HCT116 (cell line): Measurements from ENCODE around the gene SFXN2. TPM values are rescaled to one million over a fixed set of nuclear protein-coding genes. Genes with fewer than 3 reads are reported as not detected.

ENCODE experiments used
- ATAC-seq: fragments of 200-7000 bp; cut with Tn5 transposase; 2 replicates; pipeline ENCODE4 v1.9.1; 2020; ENCODE audit warnings: mild to moderate bottlenecking, moderate library complexity
- BruUV-seq: library from RNA; stranded (reverse); fragments of 400-500 nt; replicated peaks from 2 replicates; lab custom pipeline; 2021; lab: Mats Ljungman, UMichigan
- CTCF ChIA-PET: fragments of 300-600 bp; sonication (Branson Sonifier 250); formaldehyde crosslinking; loops from one replicate; lab custom pipeline; 2021; ENCODE audit warnings: antibody characterized with exemption; lab: Charles Lee
- POLR2A ChIA-PET: fragments of 300-600, 350-600 bp; sonication (Branson Sonifier 250); formaldehyde crosslinking; loops from one replicate; lab custom pipeline; 2021; ENCODE audit warnings: antibody characterized with exemption; lab: Charles Lee
- RAD21 ChIA-PET, 2 experiments: fragments of 300-600 bp; sonication (Branson Sonifier 250); formaldehyde crosslinking; loops; one replicate each; lab custom pipeline; 2023; ENCODE audit warnings: low total read pairs in 2 of 2; ENCODE audit not compliant: uncharacterized antibody in 2 of 2, unreplicated experiment in 2 of 2, low non-redundant PET in 1 of 2; lab: Charles Lee
- DNase-seq: peaks from one replicate; pipeline ENCODE4 v3.0.0-alpha.2; 2010; ENCODE audit warnings: low read depth, low spot score
- H2AFZ ChIP-seq: fragments of 200-600 bp; shearing (Covaris generic), sonication (generic); 2 replicates; pipeline ENCODE4 v1.6.1; 2017; ENCODE audit warnings: low read depth, mixed run types, mixed read lengths, antibody characterized with exemption, low read length; ENCODE audit not compliant: poor library complexity, severe bottlenecking
- H3K27ac ChIP-seq: 2 replicates; pipeline ENCODE4 v1.5.1; 2012; ENCODE audit warnings: low read depth, low read length
- H3K27me3 ChIP-seq: fragments of 200-600 bp; sonication (generic); 2 replicates; pipeline ENCODE4 v1.6.1; 2016; ENCODE audit warnings: mixed run types, low read length, mixed read lengths; ENCODE audit not compliant: insufficient read depth
- H3K36me3 ChIP-seq, 2 experiments: fragments of 200-500 bp in 1 of 2; fragments of 200-600 bp in 1 of 2; sonication (Bioruptor generic) in 1 of 2; sonication (generic) in 1 of 2; 2 replicates each; pipeline versions ENCODE4 v1.5.1 to v1.6.1; 2014 to 2016; ENCODE audit warnings: low read length in 2 of 2, inconsistent platforms in 1 of 2, mixed read lengths in 1 of 2, mixed run types in 1 of 2; ENCODE audit not compliant: insufficient read depth in 2 of 2, control insufficient read depth in 1 of 2
- H3K4me1 ChIP-seq, 2 experiments: fragments of 200-600 bp in 1 of 2; sonication (generic) in 1 of 2; 2 replicates each; pipeline versions ENCODE4 v1.5.1 to v1.6.1; 2012 to 2017; ENCODE audit warnings: low read length in 2 of 2, inconsistent platforms in 1 of 2, mild to moderate bottlenecking in 1 of 2, mixed read lengths in 1 of 2, mixed run types in 1 of 2, moderate library complexity in 1 of 2; ENCODE audit not compliant: insufficient read depth in 2 of 2, control insufficient read depth in 1 of 2
- H3K4me2 ChIP-seq: fragments of 200-600 bp; sonication (generic); 2 replicates; pipeline ENCODE4 v1.6.1; 2017; ENCODE audit warnings: mixed run types, low read length, mixed read lengths
- H3K4me3 ChIP-seq, 2 experiments: fragments of 200-600 bp in 1 of 2; sonication (generic) in 1 of 2; replicated peaks in 1 of 2; 2 replicates each; pipeline ENCODE4 v1.5.1; 2011 to 2016; ENCODE audit warnings: low read length in 2 of 2, control low read depth in 1 of 2, low read depth in 1 of 2, mild to moderate bottlenecking in 1 of 2, mixed read lengths in 1 of 2, mixed run types in 1 of 2
- H3K79me2 ChIP-seq: fragments of 200-600 bp; sonication (generic); 2 replicates; pipeline ENCODE4 v1.6.1; 2017; ENCODE audit warnings: mild to moderate bottlenecking, mixed run types, low read length, moderate library complexity, mixed read lengths; ENCODE audit not compliant: insufficient read depth
- H3K9ac ChIP-seq: fragments of 200-600 bp; sonication (generic); 2 replicates; pipeline ENCODE4 v1.6.1; 2016; ENCODE audit warnings: low read length, mixed read lengths
- H3K9me2 ChIP-seq: fragments of 200-600 bp; sonication (generic), shearing (Covaris generic); 2 replicates; pipeline ENCODE4 v1.6.1; 2017; ENCODE audit warnings: mixed run types, mild to moderate bottlenecking, moderate library complexity; ENCODE audit not compliant: insufficient read depth
- H3K9me3 ChIP-seq, 2 experiments: fragments of 200-500 bp in 1 of 2; fragments of 200-600 bp in 1 of 2; sonication (Bioruptor generic) in 1 of 2; sonication (generic) in 1 of 2; 2 replicates each; pipeline ENCODE4 v1.6.1; 2014 to 2017; ENCODE audit warnings: low read length in 2 of 2, mixed read lengths in 2 of 2, inconsistent platforms in 1 of 2, low read depth in 1 of 2, mild to moderate bottlenecking in 1 of 2, mixed run types in 1 of 2, moderate library complexity in 1 of 2; ENCODE audit not compliant: control insufficient read depth in 1 of 2, insufficient read depth in 1 of 2
- H4K20me1 ChIP-seq: fragments of 200-600 bp; sonication (generic), shearing (Covaris generic); 2 replicates; pipeline ENCODE4 v1.6.1; 2017; ENCODE audit warnings: mixed run types, mild to moderate bottlenecking, moderate library complexity; ENCODE audit not compliant: insufficient read depth
- ATF3 ChIP-seq: IDR thresholded peaks from 2 replicates; pipeline ENCODE4 v1.6.1; 2012
- CBX3 ChIP-seq: IDR thresholded peaks from 2 replicates; pipeline ENCODE4 v1.6.1; 2012; ENCODE audit warnings: low read depth
- CEBPB ChIP-seq: IDR thresholded peaks from 2 replicates; pipeline ENCODE4 v1.6.1; 2012; ENCODE audit warnings: low read depth
- EGR1 ChIP-seq: IDR thresholded peaks from 2 replicates; pipeline ENCODE4 v1.6.1; 2012; ENCODE audit warnings: low read depth
- EZH2phosphoT487 ChIP-seq: fragments of 200-600 bp; IDR thresholded peaks from 2 replicates; pipeline ENCODE4 v1.6.1; 2018; ENCODE audit warnings: antibody characterized with exemption, borderline replicate concordance
- FOSL1 ChIP-seq: IDR thresholded peaks from 2 replicates; pipeline ENCODE4 v1.6.1; 2012; ENCODE audit warnings: low read depth
- JUND ChIP-seq: IDR thresholded peaks from 2 replicates; pipeline ENCODE4 v1.6.1; 2012
- RAD21 ChIP-seq: IDR thresholded peaks from 2 replicates; pipeline ENCODE4 v1.6.1; 2012; ENCODE audit warnings: low read depth, mild to moderate bottlenecking
- SIN3A ChIP-seq: IDR thresholded peaks from 2 replicates; pipeline ENCODE4 v1.6.1; 2012; ENCODE audit warnings: low read depth
- SP1 ChIP-seq: IDR thresholded peaks from 2 replicates; pipeline ENCODE4 v1.6.1; 2012; ENCODE audit warnings: low read depth
- TCF7L2 ChIP-seq: IDR thresholded peaks from 2 replicates; pipeline ENCODE4 v1.7.0; 2011; ENCODE audit warnings: borderline replicate concordance, inconsistent platforms; ENCODE audit not compliant: insufficient read depth, insufficient read length; ENCODE audit errors: extremely low read depth
- YY1 ChIP-seq: IDR thresholded peaks from 2 replicates; pipeline ENCODE4 v1.6.1; 2011; ENCODE audit warnings: low read length, low read depth, moderate library complexity, mild to moderate bottlenecking; ENCODE audit not compliant: insufficient replicate concordance; ENCODE audit errors: extremely low read depth
- intact Hi-C: fragments of 100-400 bp; cut with micrococcal nuclease; formaldehyde crosslinking; loops from 2 replicates; pipeline ENCODE4 v1.10.0; 2022
- total RNA-seq: library from RNA; stranded (reverse); gene quantifications from one replicate; pipeline ENCODE4 v1.2.1, GENCODE V29; 2021; ENCODE audit not compliant: unreplicated experiment

Gene SFXN2
- total RNA-seq, 1 experiment from 2014 or later: 22.9 TPM

- no peak overlapping the region for H3K4me3 ChIP-seq
- intact Hi-C loops: no loop called here
- no peaks in the 10 kb centered on the region for H3K9me3 ChIP-seq
- ChIA-PET RAD21 (no interaction called here), CTCF (interaction anchor here (1.1 to 2.8 kb wide), 2 partner anchors 10 to 150 kb away, joined by 3 to 6 read pairs; no protein-coding TSS in a partner anchor), POLR2A (interaction anchor here (1.8 kb wide), 1 partner anchor 9 kb away, joined by 5 read pairs; the partner anchor contains the start of gene WBP1L)
- H3K36me3 ChIP-seq: no peaks in the 10 kb centered on the region
- H3K27ac ChIP-seq: no peak overlapping the region
- DNase-seq (no peak), ATAC-seq (no peak)
- no peak for TF ChIP-seq SP1
- no peak for TF ChIP-seq CBX3
- TF ChIP-seq ATF3: no peak
- no peak for TF ChIP-seq SIN3A
- no peak for TF ChIP-seq EGR1
- TF ChIP-seq TCF7L2: no peak
- TF ChIP-seq FOSL1: no peak
- no peak for TF ChIP-seq CEBPB
- no peak for TF ChIP-seq EZH2phosphoT487
- TF ChIP-seq JUND: no peak
- no peak for TF ChIP-seq RAD21
- TF ChIP-seq YY1: no peak
- H3K4me2 ChIP-seq: no peak overlapping the region
- H2AFZ ChIP-seq: no peak overlapping the region
- H3K4me1 ChIP-seq: peaks cover 0 to 10% of the 10 kb centered on the region in 2 experiments; a peak in 2 of 4 replicates
- H3K9me2 ChIP-seq: no peaks in the 10 kb centered on the region
- BruUV-seq: no TSS peak
- H3K9ac ChIP-seq: no peak overlapping the region
- H3K27me3 ChIP-seq: no peaks in the 10 kb centered on the region
- 0 out of 2 replicates have a peak, but pooled peaks cover 3% of the 10 kb centered on the region for H3K79me2 ChIP-seq
- no peaks in the 10 kb centered on the region for H4K20me1 ChIP-seq
These were observed 38.0 kb downstream of the SFXN2 start for GRCh38 chr10:102752266-102752930.
